Endothelial cell (in vitro differentiated cells): ENCODE data around the gene EIF2B5. TPM values are rescaled to one million over a fixed set of nuclear protein-coding genes. Genes with fewer than 3 reads are reported as not detected.

Experiments
- DNase-seq: peaks from one replicate; pipeline ENCODE4 v3.0.0; 2021; ENCODE audit warnings: low spot score
- H3K27ac Mint-ChIP-seq: one replicate; pipeline ENCODE4 v1.8.0; 2021; ENCODE audit warnings: mixed read lengths, inconsistent platforms; ENCODE audit not compliant: unreplicated experiment
- H3K27me3 Mint-ChIP-seq: one replicate; pipeline ENCODE4 v1.8.0; 2021; ENCODE audit warnings: mild to moderate bottlenecking, moderate library complexity, mixed read lengths, inconsistent platforms; ENCODE audit not compliant: unreplicated experiment
- H3K36me3 Mint-ChIP-seq: one replicate; pipeline ENCODE4 v1.8.0; 2021; ENCODE audit warnings: mild to moderate bottlenecking, low read depth, mixed read lengths, inconsistent platforms; ENCODE audit not compliant: unreplicated experiment
- H3K4me1 Mint-ChIP-seq: one replicate; pipeline ENCODE4 v1.8.0; 2021; ENCODE audit warnings: mild to moderate bottlenecking, mixed read lengths, inconsistent platforms; ENCODE audit not compliant: unreplicated experiment
- H3K4me3 Mint-ChIP-seq: one replicate; pipeline ENCODE4 v1.8.0; 2021; ENCODE audit warnings: mild to moderate bottlenecking, mixed read lengths, inconsistent platforms; ENCODE audit not compliant: unreplicated experiment
- H3K9me3 Mint-ChIP-seq: one replicate; pipeline ENCODE4 v1.8.0; 2021; ENCODE audit warnings: mixed read lengths, inconsistent platforms; ENCODE audit not compliant: unreplicated experiment
- total RNA-seq: library from RNA; stranded (reverse); fragmentation: NEBNext Ultra II Directional; extraction: Animal tissue kit (Norgen Biotek cat#: 25700); gene quantifications from one replicate; pipeline ENCODE4 v1.2.1, GENCODE V29; 2021; ENCODE audit not compliant: unreplicated experiment
- TF ChIP-seq, protein P1 (sequence below): fragments of 200-600 bp; sonication (generic); IDR thresholded peaks from one replicate; pipeline ENCODE4 v1.5.0; 2021; ENCODE audit warnings: antibody characterized with exemption; ENCODE audit not compliant: unreplicated experiment

The EIF2B5 gene
- total RNA-seq, 1 donor from 2014 or later = 37.0 TPM

DNA sequence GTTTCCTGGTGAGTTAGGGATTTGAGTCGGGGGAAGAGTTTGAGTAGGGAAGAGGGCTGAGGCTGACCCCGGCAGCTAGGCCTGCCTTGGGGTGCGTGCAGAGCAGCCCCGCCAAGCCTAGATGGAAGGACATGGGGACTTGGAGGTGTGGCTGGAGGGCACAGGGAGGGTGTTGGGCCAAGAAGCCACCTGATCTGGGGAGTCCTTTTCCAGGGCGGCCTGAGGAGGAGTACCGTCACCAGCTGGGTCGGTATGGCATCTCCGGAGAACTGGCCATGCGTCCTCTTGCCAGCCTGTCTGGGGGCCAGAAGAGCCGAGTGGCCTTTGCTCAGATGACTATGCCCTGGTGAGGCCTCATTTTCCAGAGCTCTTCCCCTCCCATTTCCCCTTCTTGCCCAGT is 57.7 kb downstream of the EIF2B5 start:
- TF ChIP-seq, protein P1, sequence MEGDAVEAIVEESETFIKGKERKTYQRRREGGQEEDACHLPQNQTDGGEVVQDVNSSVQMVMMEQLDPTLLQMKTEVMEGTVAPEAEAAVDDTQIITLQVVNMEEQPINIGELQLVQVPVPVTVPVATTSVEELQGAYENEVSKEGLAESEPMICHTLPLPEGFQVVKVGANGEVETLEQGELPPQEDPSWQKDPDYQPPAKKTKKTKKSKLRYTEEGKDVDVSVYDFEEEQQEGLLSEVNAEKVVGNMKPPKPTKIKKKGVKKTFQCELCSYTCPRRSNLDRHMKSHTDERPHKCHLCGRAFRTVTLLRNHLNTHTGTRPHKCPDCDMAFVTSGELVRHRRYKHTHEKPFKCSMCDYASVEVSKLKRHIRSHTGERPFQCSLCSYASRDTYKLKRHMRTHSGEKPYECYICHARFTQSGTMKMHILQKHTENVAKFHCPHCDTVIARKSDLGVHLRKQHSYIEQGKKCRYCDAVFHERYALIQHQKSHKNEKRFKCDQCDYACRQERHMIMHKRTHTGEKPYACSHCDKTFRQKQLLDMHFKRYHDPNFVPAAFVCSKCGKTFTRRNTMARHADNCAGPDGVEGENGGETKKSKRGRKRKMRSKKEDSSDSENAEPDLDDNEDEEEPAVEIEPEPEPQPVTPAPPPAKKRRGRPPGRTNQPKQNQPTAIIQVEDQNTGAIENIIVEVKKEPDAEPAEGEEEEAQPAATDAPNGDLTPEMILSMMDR = no peak
- Mint-ChIP-seq H3K4me1 (peaks cover 3% of the 10 kb centered on the region), H3K27me3 (peaks cover 7% of the 10 kb centered on the region), H3K9me3 (no peaks in the 10 kb centered on the region), H3K27ac (no peak overlapping the region), H3K4me3 (no peak overlapping the region), H3K36me3 (peaks cover 45% of the 10 kb centered on the region)
- DNase-seq = no peak

DNA sequence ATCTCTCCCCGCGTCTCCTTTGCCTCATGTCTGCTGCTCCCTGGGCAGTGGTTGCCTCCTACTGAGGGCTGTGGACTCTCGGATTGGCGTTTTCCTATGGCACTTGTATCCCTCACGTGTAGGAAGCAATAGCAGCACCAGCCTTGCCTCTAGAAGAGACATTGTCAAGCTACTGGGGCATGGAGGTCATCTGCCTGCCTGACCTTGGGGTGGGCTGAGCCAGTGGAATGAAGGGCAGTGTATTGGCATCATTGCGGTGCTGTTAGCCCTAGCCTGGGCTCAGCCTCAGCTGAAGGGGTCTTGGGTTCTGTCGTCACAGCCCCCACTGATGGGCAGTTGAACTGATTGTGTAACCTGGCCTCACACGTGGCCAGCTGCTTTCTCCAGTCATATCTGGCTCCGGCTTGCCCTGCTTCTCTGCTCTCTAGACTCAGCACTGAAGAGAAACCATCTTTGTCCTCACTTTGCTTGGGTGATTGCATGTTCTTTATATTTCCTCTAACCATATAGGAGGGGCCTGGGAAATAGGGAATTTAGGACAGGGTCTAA is 58.9 kb downstream of the EIF2B5 start:
- H3K4me3 Mint-ChIP-seq = no peak overlapping the region
- H3K9me3 Mint-ChIP-seq = no peaks in the 10 kb centered on the region
- no peak for DNase-seq
- H3K27ac Mint-ChIP-seq = no peak overlapping the region
- no peaks in the 10 kb centered on the region for H3K4me1 Mint-ChIP-seq
- peaks cover 4% of the 10 kb centered on the region for H3K27me3 Mint-ChIP-seq
- TF ChIP-seq, protein P1 = no peak
- H3K36me3 Mint-ChIP-seq = peaks cover 40% of the 10 kb centered on the region

Other genes starting within 250 kb of the EIF2B5 start
- 45.9 TPM for gene ABCC5, start 117.5 kb upstream of the EIF2B5 start, total RNA-seq
- not detected for gene HTR3D, start 103.6 kb upstream of the EIF2B5 start, total RNA-seq
- gene HTR3C, start 82.3 kb upstream of the EIF2B5 start, total RNA-seq = not detected
- gene HTR3E, start 38.3 kb upstream of the EIF2B5 start, total RNA-seq = not detected
- gene DVL3, start 20.0 kb downstream of the EIF2B5 start, total RNA-seq = 103 TPM
- 401 TPM for gene AP2M1, start 39.5 kb downstream of the EIF2B5 start, total RNA-seq
- gene ABCF3, start 50.8 kb downstream of the EIF2B5 start, total RNA-seq = 68.1 TPM
- 1.1 TPM for gene VWA5B2, start 94.2 kb downstream of the EIF2B5 start, total RNA-seq
- gene ALG3, start 113.6 kb downstream of the EIF2B5 start, total RNA-seq = 38.6 TPM
- 5.7 TPM for gene EEF1AKMT4, start 114.3 kb downstream of the EIF2B5 start, total RNA-seq
- not detected for gene CAMK2N2, start 126.2 kb downstream of the EIF2B5 start, total RNA-seq
- gene ECE2, start 140.7 kb downstream of the EIF2B5 start, total RNA-seq = not detected
- gene PSMD2, start 163.9 kb downstream of the EIF2B5 start, total RNA-seq = 292 TPM
- 390 TPM for gene EIF4G1, start 179.2 kb downstream of the EIF2B5 start, total RNA-seq
- gene FAM131A, start 202.2 kb downstream of the EIF2B5 start, total RNA-seq = 15.8 TPM
- 6.3 TPM for gene CLCN2, start 226.2 kb downstream of the EIF2B5 start, total RNA-seq
- gene POLR2H, start 226.4 kb downstream of the EIF2B5 start, total RNA-seq = 56.1 TPM
- 0.28 TPM for gene THPO, start 242.8 kb downstream of the EIF2B5 start, total RNA-seq
- 2.4 TPM for gene CHRD, start 244.7 kb downstream of the EIF2B5 start, total RNA-seq